Smooth muscle cell (in vitro differentiated cells): ENCODE results near the gene ODF2. TPM values are rescaled to one million over a fixed set of nuclear protein-coding genes. Genes with fewer than 3 reads are reported as not detected.

Experiments used
- polyA plus RNA-seq: library from polyadenylated mRNA; unstranded; fragments of >200 nt; fragmentation: Nextera tagmentation; extraction: Ambion mirVana; gene quantifications from 2 replicates; pipeline ENCODE4 v1.2.1, GENCODE V29; 2016
- small RNA-seq: library from RNA; depleted of rRNA; stranded (forward); fragments of <200 nt; gene quantifications from one replicate; pipeline ENCODE3, GENCODE V24; 2014
- total RNA-seq: library from RNA; depleted of rRNA; stranded (reverse); fragments of >200 nt; gene quantifications from 2 replicates; pipeline ENCODE4 v1.2.3, GENCODE V29; 2014

Gene ODF2
- total and polyA plus RNA-seq, 2 experiments from 2014 or later = 17.7 to 33.2 TPM

Small RNAs within 50 kb of the gene (small RNA-seq; reads per million reads assigned to genes)
- not detected for gene RNU7-171P

Other genes with a start within 250 kb of the ODF2 start
- gene GOLGA2, start 180.0 kb upstream of the ODF2 start, total RNA-seq = 99.5 and 101 TPM in 2 replicates
- 55.4 and 70.1 TPM in 2 replicates for gene GOLGA2, start 180.0 kb upstream of the ODF2 start, polyA plus RNA-seq
- gene SWI5, start 179.7 kb upstream of the ODF2 start, total RNA-seq = 41.0 and 47.1 TPM in 2 replicates
- 71.1 and 77.2 TPM in 2 replicates for gene SWI5, start 179.7 kb upstream of the ODF2 start, polyA plus RNA-seq
- 5.2 and 9.0 TPM in 2 replicates for gene TRUB2, start 133.6 kb upstream of the ODF2 start, total RNA-seq
- gene TRUB2, start 133.6 kb upstream of the ODF2 start, polyA plus RNA-seq = 25.1 and 33.2 TPM in 2 replicates
- gene COQ4, start 133.2 kb upstream of the ODF2 start, total RNA-seq = 16.7 and 23.5 TPM in 2 replicates
- gene COQ4, start 133.2 kb upstream of the ODF2 start, polyA plus RNA-seq = 37.5 and 51.0 TPM in 2 replicates
- 6.1 and 10.4 TPM in 2 replicates for gene SLC27A4, start 115.5 kb upstream of the ODF2 start, total RNA-seq
- gene SLC27A4, start 115.5 kb upstream of the ODF2 start, polyA plus RNA-seq = 10.3 and 16.0 TPM in 2 replicates
- gene URM1, start 84.6 kb upstream of the ODF2 start, total RNA-seq = 27.1 and 27.3 TPM in 2 replicates
- 41.2 and 48.7 TPM in 2 replicates for gene URM1, start 84.6 kb upstream of the ODF2 start, polyA plus RNA-seq
- gene CERCAM, start 35.1 kb upstream of the ODF2 start, total RNA-seq = 116 and 129 TPM in 2 replicates
- gene CERCAM, start 35.1 kb upstream of the ODF2 start, polyA plus RNA-seq = 310 and 357 TPM in 2 replicates
- gene GLE1, start 48.7 kb downstream of the ODF2 start, total RNA-seq = 14.1 and 16.0 TPM in 2 replicates
- gene GLE1, start 48.7 kb downstream of the ODF2 start, polyA plus RNA-seq = 11.2 and 11.8 TPM in 2 replicates
- 143 and 145 TPM in 2 replicates for gene SPTAN1, start 96.6 kb downstream of the ODF2 start, total RNA-seq
- 84.9 and 115 TPM in 2 replicates for gene SPTAN1, start 96.6 kb downstream of the ODF2 start, polyA plus RNA-seq
- gene DYNC2I2, start 200.8 kb downstream of the ODF2 start, total RNA-seq = 23.5 and 28.6 TPM in 2 replicates
- 50.9 and 58.3 TPM in 2 replicates for gene DYNC2I2, start 200.8 kb downstream of the ODF2 start, polyA plus RNA-seq
- gene SET, start 233.2 kb downstream of the ODF2 start, total RNA-seq = 262 and 380 TPM in 2 replicates
- 162 and 197 TPM in 2 replicates for gene SET, start 233.2 kb downstream of the ODF2 start, polyA plus RNA-seq
- gene PKN3, start 246.5 kb downstream of the ODF2 start, total RNA-seq = 0.63 and 1.4 TPM in 2 replicates
- gene PKN3, start 246.5 kb downstream of the ODF2 start, polyA plus RNA-seq = 1.5 and 2.2 TPM in 2 replicates